DLD1 (cell line): ENCODE measurements around the gene PTGR2.
"Not testable (repeated sequence)": the region's sequence is repeated elsewhere in the genome, so short reads cannot be mapped to it uniquely, and the experiment has no call there.

Experiments used
- in situ Hi-C: cut with HindIII; loops from 2 replicates; pipeline ENCODE4 v1.10.0; 2017; ENCODE audit warnings: low sequenced_read_pairs

The PTGR2 gene

DNA sequence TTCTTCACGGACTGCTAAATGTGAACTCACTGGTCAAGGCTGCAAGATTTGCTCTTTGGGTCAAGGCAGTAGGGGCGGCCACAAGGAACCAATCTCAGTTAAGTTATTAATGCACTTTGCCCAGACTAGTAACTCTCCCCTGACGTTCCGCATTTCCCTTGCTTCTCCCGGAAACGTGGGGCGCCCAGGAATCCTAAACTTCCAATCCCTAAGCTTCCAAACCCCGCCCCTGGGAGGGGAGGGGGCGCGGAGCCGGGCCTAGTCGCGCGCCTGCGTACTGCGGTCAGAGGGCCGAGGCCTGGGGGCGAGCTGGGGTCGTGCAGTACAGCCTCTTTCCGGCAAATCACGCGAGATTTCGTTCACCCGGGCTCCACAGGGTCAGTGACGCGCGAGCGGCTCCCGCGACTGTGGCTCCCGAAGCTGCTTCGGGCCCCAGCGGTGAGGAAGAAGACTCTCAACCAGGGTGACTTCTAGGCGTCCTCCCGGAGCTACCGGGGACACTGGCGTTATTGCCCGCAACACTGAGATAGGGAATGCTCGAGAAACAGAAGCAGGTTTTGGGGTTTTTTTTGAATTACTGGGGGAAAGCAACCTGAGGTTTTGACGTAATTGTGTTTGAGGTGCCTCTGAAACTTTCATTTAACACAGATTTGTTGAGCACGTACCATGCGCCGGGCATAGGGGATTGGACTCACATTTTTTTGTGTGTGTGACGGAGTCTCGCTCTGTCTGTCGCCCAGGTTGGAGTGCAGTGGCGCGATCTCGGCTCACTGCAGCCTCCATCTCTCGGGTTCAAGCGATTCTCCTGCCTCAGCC lies at the start of gene PTGR2:
Gene PTGR2, plus strand, starts transcription at position 265 of the 816 bp plus-strand sequence. CDS start 7,032 bp downstream, outside the sequence.
- in situ Hi-C loops, result no loop called here

DNA sequence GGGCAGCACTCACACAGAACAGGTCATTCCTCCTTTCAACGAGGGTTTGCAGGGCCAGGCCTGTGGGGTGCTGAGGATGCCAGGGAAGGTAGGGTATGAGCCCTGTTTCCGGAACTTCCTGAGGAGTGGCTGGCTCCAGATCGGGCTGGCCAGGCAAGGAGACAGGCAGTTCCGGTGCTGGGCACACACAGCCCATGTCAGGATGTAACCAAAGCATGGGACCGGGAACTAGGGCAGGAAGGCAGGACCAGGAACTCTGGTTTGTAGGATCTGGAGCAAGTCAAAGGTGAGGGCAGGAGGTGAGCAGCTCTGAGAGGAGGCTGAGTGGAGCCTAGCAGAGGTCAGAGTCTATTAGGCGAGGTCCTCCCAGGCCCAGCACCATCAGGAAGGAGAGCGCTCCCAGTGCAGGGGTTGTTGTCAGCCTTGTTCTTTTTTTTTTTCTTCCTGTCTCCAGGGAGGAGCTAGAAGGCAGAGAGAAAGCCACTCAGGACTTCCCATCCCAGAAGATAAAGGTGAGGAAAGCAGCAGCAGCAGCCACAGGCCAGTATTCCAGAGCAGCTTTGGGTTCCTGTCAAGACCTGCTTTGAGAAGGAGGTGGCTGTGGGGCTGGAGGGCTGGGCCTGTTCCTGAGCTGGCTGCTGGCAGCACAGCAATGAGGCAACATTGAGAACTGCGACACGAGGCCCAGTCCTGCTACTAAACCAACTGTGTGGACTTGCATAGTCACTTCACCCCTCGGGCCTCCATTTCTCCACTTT lies 49.0 kb upstream of the PTGR2 start:
- in situ Hi-C loops, result no loop called here

DNA sequence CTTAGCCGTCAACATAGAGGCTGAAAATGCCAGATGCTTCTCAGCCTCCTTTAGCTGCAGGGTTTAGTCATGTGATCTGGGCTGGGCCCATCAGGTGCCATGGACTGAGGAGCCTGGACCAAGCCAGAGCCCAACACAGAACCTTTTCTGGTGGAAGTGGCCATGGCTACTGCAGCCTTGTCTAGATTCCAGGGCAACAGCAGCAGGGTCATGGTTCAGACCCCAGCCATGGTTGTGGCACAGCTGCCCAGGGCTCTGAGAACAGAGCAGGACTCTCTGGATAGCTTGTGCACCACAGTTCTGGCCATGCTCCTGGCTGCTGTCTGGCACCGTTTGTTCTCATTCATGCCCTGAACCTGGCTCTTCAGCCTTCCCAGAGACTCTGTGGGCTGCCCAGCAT lies 47.0 kb upstream of the PTGR2 start:
- in situ Hi-C loops, result no loop called here

DNA sequence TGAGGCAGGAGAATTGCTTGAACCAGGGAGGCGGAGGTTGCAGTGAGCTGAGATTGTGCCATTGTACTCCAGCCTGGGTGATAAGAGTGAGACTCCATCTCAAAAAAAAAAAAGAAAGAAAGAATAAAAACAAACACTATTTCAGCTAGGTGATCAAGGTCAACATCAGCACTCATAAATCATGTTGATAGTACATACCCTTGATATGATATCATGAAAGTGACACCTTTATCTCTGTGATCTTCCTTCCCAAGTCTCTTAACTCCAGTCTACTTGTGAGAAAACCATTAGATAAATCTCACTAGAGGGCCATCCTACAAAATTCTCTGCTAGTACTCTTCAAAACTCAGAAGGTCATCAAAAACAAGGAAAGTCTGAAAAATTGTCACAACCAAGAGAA lies 44.2 kb upstream of the PTGR2 start:
- in situ Hi-C loops, result no loop called here

DNA sequence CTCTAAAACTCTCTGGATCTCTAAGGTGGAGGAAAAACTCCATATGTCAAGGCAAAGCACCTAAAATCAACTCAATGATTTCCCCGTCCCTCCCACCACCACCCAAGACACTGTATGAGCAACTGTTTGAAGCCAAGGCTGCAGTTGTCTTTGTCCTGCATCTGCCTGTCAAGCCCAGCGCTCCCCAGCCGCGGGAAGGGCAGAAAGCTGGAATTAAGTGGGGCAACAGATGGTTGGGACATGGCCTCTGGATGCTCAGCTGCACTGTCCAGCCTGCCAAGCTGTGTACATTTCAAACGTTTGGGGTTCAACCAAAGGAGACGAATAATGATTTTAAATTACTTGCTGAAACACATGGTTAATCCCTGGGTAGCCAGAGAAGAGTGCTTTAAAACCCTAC lies 42.2 kb upstream of the PTGR2 start:
- in situ Hi-C loops, result no loop called here

DNA sequence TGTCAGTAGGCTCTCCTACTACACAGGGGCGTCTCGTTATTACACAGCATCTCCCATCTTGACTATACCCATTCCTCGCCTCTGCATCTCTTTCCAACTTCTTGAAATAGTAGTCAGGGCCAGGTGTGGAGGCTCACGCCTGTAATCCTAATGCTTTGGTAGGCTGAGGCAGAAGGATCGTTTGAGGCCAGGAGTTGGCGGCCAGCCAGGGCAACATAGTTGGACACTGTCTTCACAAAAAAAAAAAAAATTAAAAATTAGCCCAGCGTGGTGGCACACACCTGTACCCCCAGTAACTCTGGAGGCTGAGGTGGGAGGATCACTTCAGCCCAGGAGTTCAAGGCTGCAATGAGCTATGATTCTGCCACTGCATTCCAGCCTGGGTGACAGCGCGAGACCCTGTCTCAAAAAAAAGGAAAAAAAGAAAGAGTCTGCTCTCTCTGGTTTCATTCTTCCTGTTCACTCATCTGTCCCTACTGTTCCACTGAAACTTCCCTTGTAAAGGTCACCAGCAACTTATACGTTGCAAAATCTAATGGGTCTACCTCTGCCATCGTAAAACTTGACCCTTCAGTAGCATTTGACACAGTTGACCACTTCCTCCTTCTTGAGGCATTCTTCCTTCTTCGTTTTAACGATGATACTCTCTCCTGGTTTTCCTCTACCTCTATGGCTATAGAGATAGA lies 41.0 kb upstream of the PTGR2 start:
- in situ Hi-C loops, result no loop called here

DNA sequence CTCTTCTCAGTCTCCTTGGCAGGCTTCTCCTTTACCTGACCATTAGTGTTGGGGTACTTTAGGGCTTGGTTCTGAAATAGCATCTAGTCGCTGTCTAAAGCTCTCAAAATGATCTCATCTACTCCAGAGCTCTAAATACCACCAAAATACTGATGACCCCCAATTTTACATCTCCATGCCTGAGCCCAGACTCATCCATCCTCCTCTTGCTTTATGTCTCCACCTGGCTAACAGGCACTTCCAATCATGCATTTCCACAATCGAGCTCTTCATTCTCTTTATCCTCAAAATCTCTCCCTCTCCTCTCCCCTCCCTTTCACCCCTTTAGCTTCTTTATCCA lies 40.5 kb upstream of the PTGR2 start:
- in situ Hi-C loops, result no loop called here

DNA sequence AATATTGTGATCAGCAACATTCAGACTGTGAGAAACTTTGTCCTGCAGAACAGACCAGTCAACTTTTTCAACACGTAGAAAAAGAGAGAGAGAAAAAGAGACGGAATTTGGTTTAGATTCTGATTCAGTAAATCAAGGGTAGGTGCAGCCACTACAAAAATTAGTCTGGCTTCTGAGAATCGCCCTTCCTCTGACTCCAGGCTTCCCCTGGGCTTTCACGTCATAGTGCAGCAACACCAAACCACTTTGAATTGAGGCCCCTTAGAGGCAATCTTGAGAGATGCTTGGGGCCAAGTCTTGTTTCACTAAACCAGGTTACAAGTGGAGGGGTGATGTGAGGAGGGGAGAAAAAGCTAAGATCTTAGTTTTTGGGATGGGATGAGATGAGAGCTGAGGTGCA lies 37.5 kb upstream of the PTGR2 start:
- in situ Hi-C loops, result no loop called here

DNA sequence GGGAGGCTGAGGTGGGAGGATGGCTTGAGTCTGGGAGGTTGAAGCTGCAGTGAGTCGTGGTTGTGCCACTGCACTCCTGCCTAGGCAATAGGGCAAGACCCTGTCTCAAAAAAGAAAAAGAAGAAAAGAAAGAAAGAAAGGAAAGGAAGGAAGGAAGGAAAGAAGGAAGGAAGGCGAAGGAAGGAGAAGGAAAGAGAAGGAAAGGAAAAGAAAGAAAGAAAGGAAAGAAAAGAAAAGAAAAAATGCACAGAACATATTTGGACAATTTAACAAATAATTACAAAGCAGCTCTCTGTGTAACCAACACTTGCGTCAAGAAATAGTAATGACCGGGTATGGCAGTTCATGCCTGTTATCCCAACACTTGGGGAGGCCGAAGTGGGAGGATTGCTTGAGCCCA lies 35.8 kb upstream of the PTGR2 start:
- in situ Hi-C loops, result no loop called here

DNA sequence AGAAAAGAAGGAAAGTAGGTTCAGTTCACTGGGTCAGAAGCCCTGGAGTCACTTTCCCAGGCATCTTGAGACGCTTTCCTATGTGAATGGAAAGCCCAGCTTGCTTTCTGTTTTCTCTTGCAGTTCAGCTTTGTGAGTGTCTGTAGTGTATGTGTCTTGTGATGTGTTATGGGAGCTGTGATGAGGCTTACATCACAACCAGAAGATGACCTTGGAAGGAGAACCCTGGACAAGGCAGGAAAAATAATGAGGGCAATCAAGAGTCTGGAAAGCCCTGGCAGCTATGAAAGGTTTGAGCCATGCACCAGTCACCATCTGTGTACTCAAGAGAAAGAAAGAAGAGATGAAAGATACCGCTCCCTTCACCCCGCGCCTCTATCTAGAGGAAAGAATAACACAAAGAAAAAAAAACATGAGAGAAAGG lies 35.2 kb upstream of the PTGR2 start:
- in situ Hi-C loops, result no loop called here

DNA sequence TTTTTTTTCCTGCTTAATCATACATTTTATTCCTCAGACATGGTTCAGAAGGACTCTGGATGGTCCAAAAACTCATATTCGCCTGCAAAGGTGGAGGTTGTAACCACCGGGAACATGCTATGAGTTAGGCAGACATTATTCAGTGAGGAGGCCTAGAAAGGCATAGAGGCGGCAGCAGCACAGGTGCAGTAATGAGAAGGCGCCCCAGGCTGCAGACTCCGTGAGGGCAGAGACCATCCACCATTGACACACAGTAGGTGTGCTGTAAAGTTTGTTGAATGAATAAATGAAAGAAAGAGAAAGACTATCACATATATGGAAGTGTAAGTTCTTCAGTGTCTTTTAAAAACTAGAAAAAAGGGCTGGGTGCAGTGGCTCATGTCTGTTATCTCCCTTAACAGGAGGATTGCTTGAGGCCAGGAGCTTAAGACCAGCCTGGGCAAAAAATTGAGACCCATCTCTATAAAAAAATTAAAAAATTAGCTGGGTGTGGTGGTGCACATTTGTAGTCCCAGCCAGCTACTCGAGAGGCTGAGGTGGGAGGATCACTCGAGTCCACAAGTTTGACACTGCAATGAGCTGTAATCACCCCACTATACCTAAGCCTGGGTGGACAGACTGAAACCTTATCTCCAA lies 34.5 kb upstream of the PTGR2 start:
- in situ Hi-C loops, result no loop called here

DNA sequence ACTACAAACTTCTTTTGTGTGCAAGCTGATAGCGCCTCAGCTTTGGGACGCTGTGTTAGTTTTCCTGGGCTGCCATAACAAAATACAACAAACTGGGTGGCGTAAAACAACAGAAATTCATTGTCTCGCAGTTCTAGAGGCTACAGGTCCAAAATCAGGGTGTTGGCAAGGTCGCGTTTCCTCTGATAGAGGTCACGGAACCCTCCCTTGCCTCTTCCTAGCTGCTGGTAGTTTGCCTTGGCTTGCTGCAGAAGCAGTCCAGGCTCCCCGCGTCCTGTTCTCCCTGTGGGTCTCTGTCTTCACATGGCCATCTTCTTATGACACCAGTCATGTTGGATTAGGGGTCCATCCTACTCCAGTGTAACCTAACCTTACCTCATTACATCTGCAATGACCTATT lies 32.8 kb upstream of the PTGR2 start:
- in situ Hi-C loops, result no loop called here

DNA sequence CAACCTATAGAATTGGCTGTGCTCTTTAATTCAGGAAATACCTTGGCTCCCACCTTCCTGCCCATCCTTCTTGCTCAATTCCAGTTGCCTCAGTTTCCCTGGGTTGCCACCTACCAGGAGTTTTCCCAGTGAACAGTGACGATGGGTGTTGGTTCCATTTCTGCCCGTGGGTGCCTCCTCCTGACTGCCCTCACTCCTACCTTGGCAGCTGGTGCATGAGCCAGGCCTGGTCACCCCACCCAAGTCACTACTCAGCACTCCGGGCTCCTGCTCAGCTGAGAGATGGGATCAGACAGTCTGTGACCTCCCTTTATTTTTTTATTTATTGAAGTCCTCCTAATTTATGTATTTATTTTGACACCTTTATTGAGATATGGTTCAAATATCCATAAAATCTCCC lies 31.0 kb upstream of the PTGR2 start:
- in situ Hi-C loops, result no loop called here

DNA sequence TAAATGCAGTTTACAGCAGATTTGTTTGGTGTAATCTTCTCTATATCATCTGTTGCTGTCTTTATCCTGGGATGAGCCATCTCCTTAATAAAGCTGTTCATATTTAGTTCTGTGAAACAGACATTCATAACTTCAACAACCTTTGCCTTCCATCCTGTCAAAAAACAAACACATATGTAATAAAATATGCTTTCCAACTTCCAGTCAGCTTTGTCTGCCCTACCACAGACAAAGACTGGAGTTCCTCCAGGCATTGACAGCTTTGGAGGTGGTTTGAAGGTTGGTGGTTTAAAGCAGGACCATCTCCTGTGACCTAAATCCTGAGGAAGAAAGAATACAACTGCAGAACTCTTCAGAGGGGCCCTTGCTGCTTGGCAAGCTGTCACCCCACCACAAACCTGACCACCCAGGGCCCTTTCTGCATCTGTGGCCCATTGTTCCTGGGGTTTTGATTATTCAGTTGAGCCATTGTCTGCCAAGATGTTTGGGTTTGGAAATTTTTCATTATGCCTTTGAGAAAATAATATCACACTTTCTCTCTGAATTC lies 28.2 kb upstream of the PTGR2 start:
- in situ Hi-C loops, result no loop called here

DNA sequence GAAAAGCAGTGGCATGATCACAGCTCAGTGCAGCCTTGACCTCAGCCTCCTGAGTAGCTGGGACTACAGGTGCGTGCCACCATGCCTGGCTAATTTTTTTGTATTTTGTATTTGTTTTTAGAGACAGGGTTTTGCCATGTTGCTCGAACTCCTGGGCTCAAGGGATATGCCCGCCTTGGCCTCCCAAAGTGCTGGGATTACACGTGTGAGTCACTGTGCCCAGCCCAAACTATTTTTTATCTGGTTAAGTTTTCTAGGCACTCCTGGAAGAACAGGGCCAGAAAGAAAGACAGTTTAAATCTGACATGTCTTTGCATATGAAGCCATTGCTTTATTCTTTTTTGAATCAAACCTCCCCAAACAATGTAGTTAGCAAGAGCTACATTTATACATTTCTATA lies 27.5 kb upstream of the PTGR2 start:
- in situ Hi-C loops, result no loop called here

DNA sequence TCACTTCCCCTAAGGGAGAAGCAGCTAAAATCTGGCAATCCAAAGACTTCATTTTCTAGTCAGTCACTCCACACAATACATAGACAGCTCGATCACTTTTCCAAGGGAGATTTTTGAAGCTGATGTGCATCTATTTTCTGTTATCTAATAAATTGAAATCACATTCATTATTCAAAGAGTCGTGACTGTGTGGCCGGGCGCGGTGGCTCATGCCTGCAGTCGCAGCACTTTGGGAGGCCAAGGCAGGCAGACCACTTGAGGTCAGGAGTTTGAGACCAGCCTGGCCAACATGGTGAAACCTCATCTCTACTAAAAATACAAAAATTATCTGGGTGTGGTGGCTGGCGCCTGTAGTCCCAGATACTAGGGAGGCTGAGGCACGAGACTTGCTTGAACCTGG lies 27.1 kb upstream of the PTGR2 start:
- in situ Hi-C loops, result no loop called here

DNA sequence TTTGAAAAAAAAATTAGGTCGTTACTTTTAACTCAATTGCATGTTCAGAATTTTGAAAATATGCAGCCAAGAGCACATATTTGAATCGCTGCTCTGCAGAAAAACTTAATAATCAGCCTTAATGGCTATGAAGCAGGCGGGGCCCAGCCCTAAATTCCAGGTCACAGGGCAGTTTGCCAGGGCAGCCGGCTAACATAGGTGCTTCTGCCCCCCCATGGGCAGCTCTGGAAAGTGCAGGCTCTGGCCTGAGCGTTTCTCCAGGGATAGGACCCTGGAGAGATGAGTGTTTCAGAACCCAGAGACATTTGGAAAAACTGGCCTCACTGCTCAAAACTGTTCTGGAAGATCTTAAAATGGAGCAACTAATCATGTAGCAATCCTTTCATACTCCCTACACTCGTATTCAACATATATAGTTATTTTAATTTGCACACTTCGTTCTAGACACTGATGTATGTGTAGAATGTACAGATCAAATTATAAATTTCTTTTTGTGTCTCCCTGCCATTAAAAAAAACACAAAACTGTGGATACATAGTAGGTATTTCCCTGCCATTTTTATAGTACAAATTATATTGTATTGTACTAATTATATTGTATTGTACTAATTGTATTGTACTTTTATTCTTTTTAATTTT lies 26.0 kb upstream of the PTGR2 start:
- in situ Hi-C loops, result no loop called here

DNA sequence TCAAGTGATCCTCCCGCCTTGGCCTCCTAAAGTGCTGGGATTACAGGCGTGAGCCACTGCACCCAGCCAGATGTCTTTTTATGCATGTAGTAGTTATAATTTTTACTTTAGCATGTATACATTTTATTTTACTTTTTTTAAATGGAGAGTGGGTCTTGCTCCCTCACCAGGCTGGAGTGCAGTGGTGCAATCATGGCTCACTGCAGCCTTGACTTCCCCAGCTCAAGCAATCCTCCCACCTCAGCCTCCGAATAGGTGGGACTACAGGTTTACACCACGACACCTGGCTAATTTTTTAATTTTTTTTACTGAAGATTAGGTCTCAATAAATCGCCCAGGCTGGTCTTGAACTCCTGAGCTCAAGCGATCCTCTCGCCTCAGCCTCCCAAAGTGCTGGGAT lies 24.4 kb upstream of the PTGR2 start:
- in situ Hi-C loops, result not testable (repeated sequence)

DNA sequence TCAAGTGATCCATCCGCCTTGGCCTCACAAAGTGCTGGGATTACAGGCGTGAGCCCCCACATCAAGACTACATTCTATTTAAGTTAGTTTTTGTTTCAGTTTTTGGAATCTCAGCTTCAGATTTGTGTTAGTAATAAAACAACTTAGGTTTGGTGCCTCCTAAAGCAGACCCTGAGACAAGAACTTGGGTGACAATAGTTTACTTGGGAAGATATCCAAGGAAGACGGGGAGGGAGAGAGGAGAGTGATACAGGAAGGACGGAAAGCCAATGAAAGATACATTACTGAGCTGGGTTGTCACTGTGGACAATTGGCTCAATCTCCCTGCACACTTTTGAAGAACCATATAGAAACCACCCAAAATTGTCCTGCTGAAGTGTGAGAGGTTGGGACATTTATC lies 22.6 kb upstream of the PTGR2 start:
- in situ Hi-C loops, result no loop called here

DNA sequence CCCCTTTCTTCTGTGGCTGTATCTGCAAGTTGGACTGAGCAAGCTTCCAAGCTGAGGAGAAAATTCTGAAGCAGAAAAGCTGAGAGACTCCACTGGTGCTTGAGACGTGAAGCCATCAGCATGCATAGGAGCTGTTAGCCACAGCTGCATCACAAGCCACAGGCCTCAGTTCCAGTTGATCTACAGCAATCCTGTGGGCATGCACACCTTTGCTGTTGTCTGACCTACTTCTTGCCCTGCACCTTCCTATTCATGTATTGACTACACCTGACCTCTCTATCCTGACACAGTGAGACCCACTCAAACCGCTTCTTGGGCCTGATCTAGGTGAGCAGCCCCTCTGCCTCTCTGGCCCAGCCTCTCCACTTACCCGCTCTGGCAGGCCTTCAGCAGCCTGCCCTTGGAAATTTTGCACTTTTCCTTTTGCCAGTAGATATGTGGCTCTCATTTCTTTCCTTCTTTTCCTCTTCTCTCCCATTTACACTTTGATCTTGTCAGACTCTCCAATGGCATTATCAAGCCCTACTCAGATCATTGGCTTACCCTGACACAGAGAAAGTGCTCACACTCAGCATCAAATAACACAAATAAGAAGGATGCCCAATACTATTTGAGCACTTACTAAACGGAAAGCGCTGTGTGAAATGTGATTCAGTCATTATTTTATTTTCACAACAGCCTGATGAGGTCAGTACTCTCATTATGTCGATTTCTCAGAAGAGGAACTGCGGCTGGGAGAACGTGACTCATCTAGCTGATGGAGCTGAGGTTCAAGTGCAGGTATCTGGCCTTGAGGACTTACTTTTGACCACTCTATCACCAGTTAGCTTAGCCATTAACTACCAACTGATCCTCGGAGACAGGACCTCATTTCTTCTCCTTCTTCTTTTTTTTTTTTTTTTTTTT lies 21.9 kb upstream of the PTGR2 start:
- in situ Hi-C loops, result no loop called here
